SU-DHL-6 (cell line): Measurements from ENCODE around the gene RASGRP1.

Experiments
- CTCF ChIP-seq: fragments of 200-600 bp; sonication (generic); IDR thresholded peaks from one replicate; pipeline ENCODE4 v1.5.1; 2017; ENCODE audit warnings: antibody characterized with exemption, mild to moderate bottlenecking, low read length, moderate library complexity; ENCODE audit not compliant: insufficient read depth, poor library complexity, severe bottlenecking
- EZH2phosphoT487 ChIP-seq: fragments of 200-600 bp; sonication (generic), shearing (Covaris generic); conservative IDR thresholded peaks from 2 replicates; pipeline ENCODE4 v1.6.1; 2018; ENCODE audit warnings: mild to moderate bottlenecking, antibody characterized with exemption, low read length, moderate library complexity, mixed read lengths

GRCh38 chr15:38459480-38459879 is 105.1 kb downstream of the RASGRP1 start:
- TF ChIP-seq CTCF (no peak), EZH2phosphoT487 (no peak)
